Measurements from ENCODE around the gene ALDOC.
"Not testable (repeated sequence)": the region's sequence is repeated elsewhere in the genome, so short reads cannot be mapped to it uniquely, and the experiment has no call there.

ALDOC gene

GRCh38 chr17:28580959-28581358 is 4.3 kb upstream of the ALDOC start:
- DNase-seq, result no peak

GRCh38 chr17:28579526-28579925 is 2.8 kb upstream of the ALDOC start:
- DNase-seq, result no peak

GRCh38 chr17:28578246-28579195 is 1.8 kb upstream of the ALDOC start:
- no peak for DNase-seq

- DNase-seq, result no peak
Measured at GRCh38 chr17:28577466-28577824, 750 bp upstream of the ALDOC start.

- DNase-seq, result not testable (repeated sequence)
Measured at GRCh38 chr17:28576016-28576415, 679 bp downstream of the ALDOC start.

GRCh38 chr17:28575126-28575795 is 1.4 kb downstream of the ALDOC start:
- peak; percentile 31 to 51 for DNase-seq

GRCh38 chr17:28574526-28574925 is 2.2 kb downstream of the ALDOC start:
- DNase-seq, result no peak

GRCh38 chr17:28573966-28574480 is 2.7 kb downstream of the ALDOC start:
- no peak for DNase-seq

- no peak for DNase-seq
Measured at GRCh38 chr17:28573521-28573920, 3.2 kb downstream of the ALDOC start.

GRCh38 chr17:28573040-28573380 is 3.7 kb downstream of the ALDOC start:
- no peak for DNase-seq

- DNase-seq, result no peak
Measured at GRCh38 chr17:28572259-28573039, 4.2 kb downstream of the ALDOC start.

GRCh38 chr17:28571361-28572122 is 5.2 kb downstream of the ALDOC start, which contains the start of gene PIGS:
PIGS (minus strand) TSS chr17:28571524; CDS start chr17:28571496, 28 bp downstream.
- peak; percentile 92 to 95 for DNase-seq

- no peak for DNase-seq
Measured at GRCh38 chr17:28570716-28571360, 5.9 kb downstream of the ALDOC start.

GRCh38 chr17:28569446-28569845 is 7.2 kb downstream of the ALDOC start:
- no peak for DNase-seq

GRCh38 chr17:28567604-28568003 is 9.1 kb downstream of the ALDOC start:
- DNase-seq, result no peak

- no peak for DNase-seq
Measured at GRCh38 chr17:28563475-28563874, 13.2 kb downstream of the ALDOC start.

- DNase-seq, result no peak
Measured at GRCh38 chr17:28555022-28555421, 21.7 kb downstream of the ALDOC start.

GRCh38 chr17:28554565-28554964 is 22.1 kb downstream of the ALDOC start:
- no peak for DNase-seq

GRCh38 chr17:28553000-28553505 is 23.6 kb downstream of the ALDOC start:
- no peak for DNase-seq

GRCh38 chr17:28552176-28552999 is 24.3 kb downstream of the ALDOC start, which contains the start of gene UNC119:
UNC119 (minus strand) TSS chr17:28552624; CDS start chr17:28552557, 67 bp downstream.
- peak; percentile 54 to 59 for DNase-seq
